A549 (cell line): Measurements from ENCODE around the gene AKAP8L.
"Not testable (repeated sequence)": the region's sequence is repeated elsewhere in the genome, so short reads cannot be mapped to it uniquely, and the experiment has no call there.

Experiments
- CBX8 ChIP-seq: fragments of 200-600 bp; sonication (generic); IDR thresholded peaks from 2 replicates; pipeline ENCODE4 v1.6.1; 2016
- CEBPB ChIP-seq, 2 experiments: fragments of >200 bp in 1 of 2; sonication (Bioruptor Twin) in 1 of 2; formaldehyde crosslinking in 1 of 2; IDR thresholded peaks; 2 replicates each; pipeline ENCODE4 v1.6.1; 2012 to 2016
- CTCF ChIP-seq: fragments of >200 bp; sonication (Bioruptor Twin); formaldehyde crosslinking; IDR thresholded peaks from 3 replicates; pipeline ENCODE4 v1.5.1; 2016
- EP300 ChIP-seq, 2 experiments: fragments of >200 bp; sonication (Bioruptor Twin); formaldehyde crosslinking; IDR thresholded peaks; 2 replicates in 1 of 2; 3 replicates in 1 of 2; pipeline ENCODE4 v1.6.1; 2016 to 2017
- JUN ChIP-seq, 2 experiments: fragments of >200 bp; sonication (Bioruptor Twin); formaldehyde crosslinking; IDR thresholded peaks; 2 replicates in 1 of 2; 3 replicates in 1 of 2; pipeline ENCODE4 v1.6.1; 2016 to 2017
- REST ChIP-seq: fragments of 200-600 bp; sonication (generic); IDR thresholded peaks from 2 replicates; pipeline ENCODE4 v1.6.1; 2016; ENCODE audit warnings: antibody characterized with exemption, mild to moderate bottlenecking, moderate library complexity
- RFX5 ChIP-seq: fragments of 450-650 bp; IDR thresholded peaks from 2 replicates; pipeline ENCODE4 v1.7.1; 2014; ENCODE audit warnings: antibody characterized with exemption, mild to moderate bottlenecking, moderate library complexity

GRCh38 chr19:15352535-15352934 is 66.3 kb downstream of the AKAP8L start:
- not testable (repeated sequence) for TF ChIP-seq CTCF; JUN (IDR thresholded peaks at IDR 0.05); EP300 (IDR thresholded peaks at IDR 0.05); RFX5; REST; CEBPB (IDR thresholded peaks at IDR 0.05); CBX8
